GM12874 (cell line): ENCODE results near the gene SALL4.

Experiments
- CTCF ChIP-seq: IDR thresholded peaks from 2 replicates; pipeline ENCODE4 v1.5.1; 2011; ENCODE audit warnings: low read depth, mild to moderate bottlenecking, control low read depth, low read length, moderate library complexity; ENCODE audit not compliant: insufficient read depth

SALL4 gene

GRCh38 chr20:51759769-51760510 lies 42.4 kb downstream of the SALL4 start:
- TF ChIP-seq CTCF, result no peak

- no peak for TF ChIP-seq CTCF
Measured at GRCh38 chr20:51758978-51759544, 43.3 kb downstream of the SALL4 start.

GRCh38 chr20:51757226-51757625 lies 45.1 kb downstream of the SALL4 start:
- no peak for TF ChIP-seq CTCF

- TF ChIP-seq CTCF, result no peak
Measured at GRCh38 chr20:51756653-51757052, 45.7 kb downstream of the SALL4 start.

- no peak for TF ChIP-seq CTCF
Measured at GRCh38 chr20:51752343-51752951, 49.9 kb downstream of the SALL4 start.

GRCh38 chr20:51750770-51751388 lies 51.4 kb downstream of the SALL4 start:
- TF ChIP-seq CTCF, result no peak

- no peak for TF ChIP-seq CTCF
Measured at GRCh38 chr20:51750037-51750769, 52.1 kb downstream of the SALL4 start.
